ENCODE measurements around the gene ARID1B. TPM values are rescaled to one million over a fixed set of nuclear protein-coding genes. Genes with fewer than 3 reads are reported as not detected.

The ARID1B gene
- total and polyA plus RNA-seq, 2 donors (not counting 1 experiment from before 2014, with no cell fraction given) = 47.2 to 280 TPM

GRCh38 chr6:156777577-156778453 is 637 bp downstream of the ARID1B start:
- Histone ChIP-seq H3K27ac (ENCODE audit: low read length in 2 of 2) (peak overlapping the region; percentile 92 to 94), H3K27me3 (replicated peaks in 1 of 4; ENCODE audit: control extremely low read depth in 1 of 4, control insufficient read depth in 3 of 4, insufficient read depth in 4 of 4, low read length in 3 of 4) (no peaks in the 10 kb centered on the region), H3K9me3 (ENCODE audit: control extremely low read depth in 1 of 3, control insufficient read depth in 2 of 3, insufficient read depth in 1 of 3, low read length in 2 of 3) (no peaks in the 10 kb centered on the region), H3K36me3 (replicated peaks in 1 of 2; ENCODE audit: control extremely low read depth in 1 of 2, control insufficient read depth in 1 of 2, extremely low read depth in 1 of 2, insufficient read depth in 2 of 2, low read length in 1 of 2) (no peaks in the 10 kb centered on the region), H3K4me1 (ENCODE audit: control insufficient read depth in 2 of 2, insufficient read depth in 2 of 2, low read length in 2 of 2) (peaks cover 17 to 30% of the 10 kb centered on the region in 2 donors), H3K4me3 (ENCODE audit: control extremely low read depth in 1 of 5, extremely low read depth in 1 of 5, insufficient read depth in 1 of 5, low read depth in 2 of 5, low read length in 4 of 5) (peak overlapping the region; percentile 70 to 92 (median 81)), H3K4me2 (replicated peaks; ENCODE audit: low read depth, low read length, poor library complexity, severe bottlenecking) (peak overlapping the region; percentile 89), H3K79me2 (ENCODE audit: control insufficient read depth, insufficient read depth, low read length) (peaks cover 46% of the 10 kb centered on the region), H3K9ac (ENCODE audit: low read length) (peak overlapping the region; percentile 77), H4K20me1 (ENCODE audit: control insufficient read depth, insufficient read depth, low read length, poor library complexity, severe bottlenecking) (no peaks in the 10 kb centered on the region), H2AFZ (ENCODE audit: insufficient read depth, low read depth, low read length, poor library complexity, severe bottlenecking) (peak overlapping the region; percentile 87)
- peak; percentile 84 for DNase-seq
- ATAC-seq (ENCODE audit: low read depth) = peak; percentile 32
- WGBS (ENCODE audit: insufficient coverage) = under 1% methylated on average over 110 of the region's 113 CpGs
- ChIA-PET CTCF (interaction anchor here (1.0 to 2.7 kb wide), 4 partner anchors 78 to 213 kb away, joined by 3 to 22 read pairs (median 8); no protein-coding TSS in a partner anchor), POLR2A (interaction anchor here (0.5 to 2.9 kb wide), 20 partner anchors 10 to 383 kb away, joined by 3 to 20 read pairs (median 4); no protein-coding TSS in a partner anchor)
- no peaks in the 10 kb centered on the region for H3K27me3 Mint-ChIP-seq
- H3K4me1 Mint-ChIP-seq = peaks cover 50% of the 10 kb centered on the region
- no peak for TF ChIP-seq EZH2 (IDR thresholded peaks at IDR 0.05; ENCODE audit: borderline replicate concordance, insufficient read depth, low read depth, low read length, poor library complexity, severe bottlenecking)
- TF ChIP-seq CTCF (IDR thresholded peaks at IDR 0.05) = no peak
- intact Hi-C loops (cut with micrococcal nuclease) = loop anchor here (1.0 to 2.0 kb wide), 8 partner anchors 10 to 1464 kb away; partner anchors contain the start of gene TFB1M
- peak overlapping the region; percentile 98 for H3K27ac Mint-ChIP-seq
- no peaks in the 10 kb centered on the region for H3K9me3 Mint-ChIP-seq (ENCODE audit: insufficient read depth)
- H3K4me3 Mint-ChIP-seq = peak overlapping the region; percentile 94
